ENCODE measurements around the gene IFIT1B. TPM values are rescaled to one million over a fixed set of nuclear protein-coding genes. Genes with fewer than 3 reads are reported as not detected.

The IFIT1B gene
- total and polyA plus RNA-seq, 5 donors: not detected

DNA sequence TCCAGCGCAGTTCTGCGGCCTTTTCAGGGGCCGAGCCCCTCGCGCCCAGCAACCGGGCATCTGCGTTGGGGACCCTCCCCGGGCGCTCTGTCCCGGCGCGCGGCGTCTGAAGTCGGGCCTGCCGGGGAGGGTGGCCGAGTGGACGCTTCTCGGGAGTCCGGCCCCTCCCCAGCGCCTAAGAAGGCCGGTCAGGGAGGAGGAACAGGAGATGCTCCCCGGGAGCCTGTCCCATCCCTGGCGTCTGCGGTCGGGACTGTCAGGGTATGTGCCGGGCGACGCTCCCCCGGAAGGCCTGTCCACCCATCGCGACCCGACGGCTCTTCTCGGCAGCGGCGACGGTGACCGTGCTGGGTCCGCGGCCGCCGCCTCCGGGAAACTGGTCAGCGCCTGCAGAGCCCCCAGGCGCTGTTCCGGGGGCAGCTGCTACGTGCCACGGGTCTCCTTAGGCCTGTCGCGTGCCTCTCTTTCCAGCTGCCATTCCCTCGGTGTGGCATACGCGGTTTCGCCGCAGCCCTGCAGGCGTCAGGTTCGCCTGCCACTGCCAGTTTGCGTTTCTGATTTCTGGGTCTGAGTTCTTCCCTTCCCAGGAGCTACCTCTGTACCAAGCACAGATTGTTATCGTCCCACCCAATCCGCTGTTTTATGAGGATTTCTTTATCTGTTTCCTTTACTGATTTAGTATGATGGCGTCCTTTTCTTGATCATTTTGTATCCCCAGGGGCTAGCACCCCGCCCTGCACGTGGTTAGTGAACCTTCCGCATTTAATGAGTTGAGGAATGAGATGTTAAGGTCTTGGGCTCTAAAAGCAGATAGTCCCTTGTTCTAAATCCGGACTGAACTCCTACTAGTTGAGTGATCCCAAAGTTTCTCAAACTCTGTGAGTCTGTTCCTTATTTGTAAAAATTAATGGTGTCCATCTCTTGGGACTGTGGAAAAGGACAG is 37.3 kb downstream of the IFIT1B start:
- H3K9me3 ChIP-seq (ENCODE audit: control insufficient read depth, low read length): no peaks in the 10 kb centered on the region
- ATAC-seq (peak; percentile 83), DNase-seq (peak; percentile 50 to 81 (median 80))
- peaks cover 2% of the 10 kb centered on the region for H3K4me1 ChIP-seq (ENCODE audit: control insufficient read depth, insufficient read depth, low read length)
- intact Hi-C loops (cut with DNase I): no loop called here
- H3K27ac ChIP-seq (ENCODE audit: low read length): peak overlapping the region; percentile 92
- H3K4me3 ChIP-seq (ENCODE audit: low read length): peak overlapping the region; percentile 75
- H3K27me3 ChIP-seq (ENCODE audit: control insufficient read depth, insufficient read depth): no peaks in the 10 kb centered on the region
- WGBS: 1% methylated on average over 66 of the region's 66 CpGs

DNA sequence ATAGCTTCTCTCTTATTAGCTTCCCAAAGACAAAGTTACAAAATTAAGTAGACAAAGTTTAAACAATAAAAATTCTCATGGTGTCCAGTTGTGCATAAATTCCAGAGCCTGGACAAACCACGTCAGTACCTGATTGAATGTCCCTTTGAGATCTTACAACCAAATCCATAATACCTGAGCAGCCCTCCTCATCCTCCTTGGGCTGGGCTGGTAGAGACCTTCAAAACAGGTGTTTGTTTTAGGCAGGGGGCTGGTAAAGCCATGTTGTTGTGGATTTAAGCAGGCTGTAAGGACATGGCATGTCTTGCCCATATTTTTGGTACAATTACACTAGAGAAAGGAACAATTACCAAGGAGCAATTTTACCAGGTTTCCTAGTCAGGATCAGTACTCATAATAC is 38.6 kb downstream of the IFIT1B start:
- peaks cover 2% of the 10 kb centered on the region for H3K4me1 ChIP-seq (ENCODE audit: control insufficient read depth, insufficient read depth, low read length)
- no peak for DNase-seq

DNA sequence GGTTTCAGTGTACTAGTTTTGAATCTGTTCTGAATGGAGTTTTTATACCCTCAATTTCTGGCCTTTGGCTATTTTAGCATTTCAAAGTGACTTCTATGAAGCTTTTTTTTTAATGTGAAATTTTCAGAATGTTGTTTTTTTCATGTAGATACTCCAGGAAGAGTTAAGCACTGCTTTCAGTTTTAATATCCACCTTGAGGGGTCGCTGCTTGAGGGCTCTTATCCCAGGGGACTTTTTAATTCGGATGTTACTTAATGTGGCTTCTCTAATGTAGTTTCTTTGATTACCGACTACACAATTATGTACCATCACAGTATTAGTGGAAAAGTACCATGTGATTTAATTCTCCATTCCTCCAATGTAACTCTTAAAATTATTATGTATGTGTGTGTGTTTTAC is 41.7 kb downstream of the IFIT1B start:
- no peak overlapping the region for H3K4me3 ChIP-seq (ENCODE audit: low read length)
- 28% methylated on average over 3 of the region's 3 CpGs for WGBS
- intact Hi-C loops (cut with DNase I): no loop called here

More for the DNA sequence above, 38.6 kb downstream of the IFIT1B start:
- ATAC-seq: no peak
- 80% methylated on average over 1 of the region's 1 CpG for WGBS
- Histone ChIP-seq H3K27me3 (ENCODE audit: control insufficient read depth, insufficient read depth) (no peaks in the 10 kb centered on the region), H3K4me3 (ENCODE audit: low read length) (no peak overlapping the region), H3K27ac (ENCODE audit: low read length) (no peak overlapping the region), H3K9me3 (ENCODE audit: control insufficient read depth, low read length) (no peaks in the 10 kb centered on the region)
- intact Hi-C loops (cut with DNase I): no loop called here

DNA sequence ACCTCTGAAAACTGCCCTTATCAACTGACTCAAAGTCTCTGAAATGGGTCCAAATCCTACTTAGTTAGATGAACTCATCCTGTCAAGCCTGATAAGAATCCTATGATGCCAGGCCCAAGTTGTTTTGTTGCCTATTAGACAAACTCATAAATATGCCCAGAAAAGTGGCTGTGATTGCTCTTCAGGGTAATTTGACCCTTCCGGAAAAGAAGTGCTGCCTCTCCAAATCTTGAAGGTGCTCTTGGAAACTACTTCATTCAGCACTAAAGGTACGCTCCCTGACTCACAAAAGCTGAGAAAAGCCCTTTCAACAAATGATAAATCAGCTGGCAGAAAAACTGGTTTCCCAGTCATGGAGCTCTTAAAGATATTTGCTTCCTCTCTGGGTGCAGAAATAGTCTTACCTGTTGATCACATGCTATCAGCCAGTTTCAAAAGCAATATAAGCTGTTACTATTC is 43.2 kb downstream of the IFIT1B start:
- 81% methylated on average over 2 of the region's 2 CpGs for WGBS
- Histone ChIP-seq H3K9me3 (ENCODE audit: control insufficient read depth, low read length) (no peaks in the 10 kb centered on the region), H3K27ac (ENCODE audit: low read length) (no peak overlapping the region), H3K27me3 (ENCODE audit: control insufficient read depth, insufficient read depth) (no peaks in the 10 kb centered on the region), H3K4me1 (ENCODE audit: control insufficient read depth, insufficient read depth, low read length) (peaks cover 2% of the 10 kb centered on the region), H3K4me3 (ENCODE audit: low read length) (no peak overlapping the region)
- intact Hi-C loops (cut with DNase I): no loop called here
- ATAC-seq (no peak), DNase-seq (no peak)

More for the DNA sequence above, 41.7 kb downstream of the IFIT1B start:
- DNase-seq: no peak
- Histone ChIP-seq H3K4me1 (ENCODE audit: control insufficient read depth, insufficient read depth, low read length) (peaks cover 2% of the 10 kb centered on the region), H3K27me3 (ENCODE audit: control insufficient read depth, insufficient read depth) (no peaks in the 10 kb centered on the region), H3K27ac (ENCODE audit: low read length) (no peak overlapping the region), H3K9me3 (ENCODE audit: control insufficient read depth, low read length) (no peaks in the 10 kb centered on the region)
- no peak for ATAC-seq

DNA sequence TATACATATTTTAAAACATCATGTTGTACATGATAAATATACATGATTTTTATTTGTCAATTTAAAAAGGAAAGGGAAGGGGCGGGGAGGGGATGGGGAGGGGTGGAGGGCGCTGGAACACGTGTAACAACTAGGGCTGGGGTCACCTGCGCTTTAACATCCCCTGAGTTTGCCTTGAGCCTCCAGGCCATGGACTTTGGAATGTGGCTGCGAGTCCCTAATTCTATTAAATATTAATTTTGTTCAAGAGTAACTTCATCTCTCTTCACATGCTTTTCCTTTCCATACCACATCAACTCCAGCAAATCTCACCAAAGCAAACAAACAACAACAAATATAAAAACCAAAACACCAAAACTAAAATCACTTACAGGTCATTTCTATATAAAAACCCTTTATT is 47.1 kb downstream of the IFIT1B start:
- Histone ChIP-seq H3K27ac (ENCODE audit: low read length) (no peak overlapping the region), H3K4me1 (ENCODE audit: control insufficient read depth, insufficient read depth, low read length) (no peaks in the 10 kb centered on the region), H3K9me3 (ENCODE audit: control insufficient read depth, low read length) (no peaks in the 10 kb centered on the region), H3K27me3 (ENCODE audit: control insufficient read depth, insufficient read depth) (no peaks in the 10 kb centered on the region), H3K4me3 (ENCODE audit: low read length) (no peak overlapping the region)
- DNase-seq: no peak
- ATAC-seq: no peak
- 86% methylated on average over 5 of the region's 5 CpGs for WGBS
- intact Hi-C loops (cut with DNase I): loop anchor here in 3 of 4 donors (5.0 kb wide), 2 partner anchors 132 to 137 kb away; no protein-coding TSS in a partner anchor

DNA sequence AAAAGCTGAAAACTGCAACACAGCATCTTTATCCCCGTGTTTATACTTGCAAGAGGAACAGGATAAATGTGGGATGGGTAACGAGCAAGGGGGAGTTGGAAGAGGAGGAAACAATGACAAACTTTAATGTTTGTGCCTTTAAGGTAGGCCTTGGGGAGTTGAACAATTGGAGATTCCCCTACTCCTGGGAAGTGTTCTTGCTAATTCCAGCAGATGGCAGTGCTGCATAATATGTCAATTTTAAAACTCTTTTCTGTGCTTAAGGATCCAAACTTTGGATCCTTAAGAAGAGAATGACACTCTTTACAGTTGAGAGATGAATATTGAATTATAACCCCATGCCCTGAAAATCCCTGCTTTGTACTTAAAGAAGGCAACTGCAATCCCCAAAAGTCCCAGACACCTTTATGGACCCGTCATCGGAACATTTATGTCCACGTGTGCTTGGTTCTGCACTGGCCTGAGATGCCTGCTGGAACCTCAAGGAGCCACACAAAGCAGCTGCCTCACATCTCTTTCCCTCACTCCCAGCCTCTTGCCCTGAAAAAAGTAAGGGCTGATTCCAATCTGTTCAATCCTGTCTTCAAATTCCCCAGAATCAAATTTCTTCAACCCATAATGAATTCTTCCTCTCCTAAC is 48.5 kb downstream of the IFIT1B start:
- intact Hi-C loops (cut with DNase I): loop anchor here (2.0 to 5.0 kb wide), 3 partner anchors 131 to 136 kb away; no protein-coding TSS in a partner anchor
- 48% methylated on average over 5 of the region's 5 CpGs for WGBS
- Histone ChIP-seq H3K4me1 (ENCODE audit: control insufficient read depth, insufficient read depth, low read length) (no peaks in the 10 kb centered on the region), H3K9me3 (ENCODE audit: control insufficient read depth, low read length) (no peaks in the 10 kb centered on the region), H3K27me3 (ENCODE audit: control insufficient read depth, insufficient read depth) (no peaks in the 10 kb centered on the region), H3K4me3 (ENCODE audit: low read length) (no peak overlapping the region), H3K27ac (ENCODE audit: low read length) (no peak overlapping the region)
- DNase-seq (no peak), ATAC-seq (peak; percentile 49 to 74)

DNA sequence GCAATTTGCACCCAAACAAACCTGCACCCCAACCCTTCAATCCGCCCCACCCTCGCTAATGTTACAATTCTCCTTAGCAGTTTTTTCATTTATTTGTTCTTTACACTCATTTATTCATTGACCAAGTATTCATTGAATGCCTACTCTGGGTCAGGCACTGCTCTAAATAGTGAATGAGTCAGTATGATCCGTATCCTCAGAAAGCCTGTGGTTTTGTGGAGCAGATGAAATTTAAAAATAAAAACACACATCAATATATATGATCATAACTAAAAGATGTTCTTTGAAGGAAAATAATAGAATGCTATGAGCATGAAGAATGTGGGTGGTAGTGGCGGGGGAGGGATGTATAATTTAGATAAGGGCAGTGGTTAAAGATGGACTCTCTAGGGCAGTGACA is 49.8 kb downstream of the IFIT1B start:
- ATAC-seq: no peak
- 87% methylated on average over 4 of the region's 4 CpGs for WGBS
- no peaks in the 10 kb centered on the region for H3K27me3 ChIP-seq (ENCODE audit: control insufficient read depth, insufficient read depth)
- intact Hi-C loops (cut with DNase I): loop anchor here (2.0 to 5.0 kb wide), 3 partner anchors 130 to 135 kb away; no protein-coding TSS in a partner anchor
- no peaks in the 10 kb centered on the region for H3K4me1 ChIP-seq (ENCODE audit: control insufficient read depth, insufficient read depth, low read length)
- H3K9me3 ChIP-seq (ENCODE audit: control insufficient read depth, low read length): no peaks in the 10 kb centered on the region
- no peak for DNase-seq
- H3K4me3 ChIP-seq (ENCODE audit: low read length): no peak overlapping the region
- no peak overlapping the region for H3K27ac ChIP-seq (ENCODE audit: low read length)

DNA sequence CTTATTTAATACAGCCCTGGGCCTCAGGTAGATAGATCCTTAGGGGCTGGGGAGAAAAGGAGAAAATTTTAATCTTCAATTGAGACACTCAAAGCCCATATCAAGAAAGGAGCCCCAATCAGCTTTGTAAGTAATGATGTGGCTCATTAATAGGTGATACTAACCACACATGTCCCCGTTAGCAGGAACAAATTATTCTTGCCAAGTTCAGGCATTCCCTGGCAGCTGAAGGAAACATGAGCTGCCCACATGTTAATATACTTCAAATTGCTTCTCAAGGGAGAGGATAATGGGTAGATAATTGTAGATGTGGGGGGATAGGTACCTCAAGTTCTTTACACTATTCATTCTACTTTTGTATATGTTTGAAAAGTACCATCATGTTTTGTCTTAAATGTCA is 51.0 kb downstream of the IFIT1B start:
- H3K27me3 ChIP-seq (ENCODE audit: control insufficient read depth, insufficient read depth): no peaks in the 10 kb centered on the region
- H3K4me1 ChIP-seq (ENCODE audit: control insufficient read depth, insufficient read depth, low read length): no peaks in the 10 kb centered on the region
- no peak overlapping the region for H3K4me3 ChIP-seq (ENCODE audit: low read length)
- WGBS: 34% methylated on average over 1 of the region's 1 CpG
- H3K9me3 ChIP-seq (ENCODE audit: control insufficient read depth, low read length): no peaks in the 10 kb centered on the region
- intact Hi-C loops (cut with DNase I): loop anchor here in 3 of 4 donors (5.0 kb wide), 2 partner anchors 128 to 133 kb away; no protein-coding TSS in a partner anchor
- ATAC-seq: peak in 1 of 2 donors; percentile 61
- no peak overlapping the region for H3K27ac ChIP-seq (ENCODE audit: low read length)
- no peak for DNase-seq

DNA sequence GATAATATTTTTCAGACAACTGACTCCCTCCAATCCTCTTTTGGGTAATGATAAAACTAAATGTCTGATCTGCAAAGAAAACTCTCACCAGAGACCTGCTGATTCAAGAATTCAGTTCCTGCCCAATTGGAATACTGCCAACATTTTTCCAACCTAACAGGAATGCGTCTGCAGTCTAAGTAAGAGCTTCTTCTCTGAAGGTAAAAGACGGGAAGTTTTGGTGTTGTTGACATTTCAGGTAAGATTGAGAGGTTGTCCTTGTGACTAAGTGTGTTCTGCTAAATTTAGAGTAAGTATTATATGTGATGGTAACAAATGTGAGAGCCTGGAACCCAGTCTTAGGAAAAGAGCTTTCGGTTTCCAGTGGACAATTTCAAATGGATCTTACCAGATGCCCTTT is 54.1 kb downstream of the IFIT1B start:
- no peaks in the 10 kb centered on the region for H3K27me3 ChIP-seq (ENCODE audit: control insufficient read depth, insufficient read depth)
- H3K27ac ChIP-seq (ENCODE audit: low read length): no peak overlapping the region
- ATAC-seq: no peak
- no peaks in the 10 kb centered on the region for H3K4me1 ChIP-seq (ENCODE audit: control insufficient read depth, insufficient read depth, low read length)
- H3K4me3 ChIP-seq (ENCODE audit: low read length): no peak overlapping the region
- DNase-seq: no peak
- no peaks in the 10 kb centered on the region for H3K9me3 ChIP-seq (ENCODE audit: control insufficient read depth, low read length)
- intact Hi-C loops (cut with DNase I): no loop called here
- 51% methylated on average over 3 of the region's 3 CpGs for WGBS

Data from right cardiac atrium (tissue), 5 donors.